ENCODE measurements around the gene PCDHGA5.

DNA sequence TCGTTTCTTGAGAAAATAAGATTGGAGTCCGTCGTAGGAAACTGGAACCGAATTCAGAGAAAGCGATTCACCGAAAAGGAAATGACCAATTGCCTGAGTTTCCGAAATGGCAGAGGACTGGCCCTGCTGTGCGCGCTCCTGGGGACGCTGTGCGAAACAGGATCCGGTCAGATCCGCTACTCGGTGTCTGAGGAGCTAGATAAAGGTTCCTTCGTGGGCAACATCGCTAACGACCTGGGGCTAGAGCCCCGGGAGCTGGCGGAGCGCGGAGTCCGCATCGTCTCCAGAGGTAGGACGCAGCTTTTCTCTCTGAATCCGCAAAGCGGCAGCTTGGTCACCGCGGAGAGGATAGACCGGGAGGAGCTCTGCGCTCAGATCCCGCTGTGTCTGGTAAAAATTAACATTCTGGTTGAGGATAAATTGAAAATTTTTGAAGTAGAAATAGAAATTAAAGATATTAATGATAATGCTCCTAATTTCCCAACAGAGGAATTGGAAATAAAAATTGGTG is 20.0 kb upstream of the PCDHGA5 start:
- TF ChIP-seq, protein P1, sequence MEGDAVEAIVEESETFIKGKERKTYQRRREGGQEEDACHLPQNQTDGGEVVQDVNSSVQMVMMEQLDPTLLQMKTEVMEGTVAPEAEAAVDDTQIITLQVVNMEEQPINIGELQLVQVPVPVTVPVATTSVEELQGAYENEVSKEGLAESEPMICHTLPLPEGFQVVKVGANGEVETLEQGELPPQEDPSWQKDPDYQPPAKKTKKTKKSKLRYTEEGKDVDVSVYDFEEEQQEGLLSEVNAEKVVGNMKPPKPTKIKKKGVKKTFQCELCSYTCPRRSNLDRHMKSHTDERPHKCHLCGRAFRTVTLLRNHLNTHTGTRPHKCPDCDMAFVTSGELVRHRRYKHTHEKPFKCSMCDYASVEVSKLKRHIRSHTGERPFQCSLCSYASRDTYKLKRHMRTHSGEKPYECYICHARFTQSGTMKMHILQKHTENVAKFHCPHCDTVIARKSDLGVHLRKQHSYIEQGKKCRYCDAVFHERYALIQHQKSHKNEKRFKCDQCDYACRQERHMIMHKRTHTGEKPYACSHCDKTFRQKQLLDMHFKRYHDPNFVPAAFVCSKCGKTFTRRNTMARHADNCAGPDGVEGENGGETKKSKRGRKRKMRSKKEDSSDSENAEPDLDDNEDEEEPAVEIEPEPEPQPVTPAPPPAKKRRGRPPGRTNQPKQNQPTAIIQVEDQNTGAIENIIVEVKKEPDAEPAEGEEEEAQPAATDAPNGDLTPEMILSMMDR (IDR thresholded peaks at IDR 0.05; ENCODE audit: low read depth, low read length), result no peak
- TF ChIP-seq, protein P2, sequence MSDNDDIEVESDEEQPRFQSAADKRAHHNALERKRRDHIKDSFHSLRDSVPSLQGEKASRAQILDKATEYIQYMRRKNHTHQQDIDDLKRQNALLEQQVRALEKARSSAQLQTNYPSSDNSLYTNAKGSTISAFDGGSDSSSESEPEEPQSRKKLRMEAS (IDR thresholded peaks at IDR 0.05; ENCODE audit: low read depth, low read length), result no peak
- no peak for TF ChIP-seq POLR2A (IDR thresholded peaks at IDR 0.05; ENCODE audit: extremely low read depth, insufficient read length)

Measured in NB4 (cell line).